GM19351 (cell line): Measurements from ENCODE around the gene DESI2.
"Not testable (repeated sequence)": the region's sequence is repeated elsewhere in the genome, so short reads cannot be mapped to it uniquely, and the experiment has no call there.

Source experiments
- ATAC-seq: cut with Tn5 transposase; IDR thresholded peaks from one replicate; pipeline ENCODE4 v1.9.1; 2021; ENCODE audit warnings: mild to moderate bottlenecking, moderate library complexity; ENCODE audit not compliant: unreplicated experiment

DESI2 gene

DNA sequence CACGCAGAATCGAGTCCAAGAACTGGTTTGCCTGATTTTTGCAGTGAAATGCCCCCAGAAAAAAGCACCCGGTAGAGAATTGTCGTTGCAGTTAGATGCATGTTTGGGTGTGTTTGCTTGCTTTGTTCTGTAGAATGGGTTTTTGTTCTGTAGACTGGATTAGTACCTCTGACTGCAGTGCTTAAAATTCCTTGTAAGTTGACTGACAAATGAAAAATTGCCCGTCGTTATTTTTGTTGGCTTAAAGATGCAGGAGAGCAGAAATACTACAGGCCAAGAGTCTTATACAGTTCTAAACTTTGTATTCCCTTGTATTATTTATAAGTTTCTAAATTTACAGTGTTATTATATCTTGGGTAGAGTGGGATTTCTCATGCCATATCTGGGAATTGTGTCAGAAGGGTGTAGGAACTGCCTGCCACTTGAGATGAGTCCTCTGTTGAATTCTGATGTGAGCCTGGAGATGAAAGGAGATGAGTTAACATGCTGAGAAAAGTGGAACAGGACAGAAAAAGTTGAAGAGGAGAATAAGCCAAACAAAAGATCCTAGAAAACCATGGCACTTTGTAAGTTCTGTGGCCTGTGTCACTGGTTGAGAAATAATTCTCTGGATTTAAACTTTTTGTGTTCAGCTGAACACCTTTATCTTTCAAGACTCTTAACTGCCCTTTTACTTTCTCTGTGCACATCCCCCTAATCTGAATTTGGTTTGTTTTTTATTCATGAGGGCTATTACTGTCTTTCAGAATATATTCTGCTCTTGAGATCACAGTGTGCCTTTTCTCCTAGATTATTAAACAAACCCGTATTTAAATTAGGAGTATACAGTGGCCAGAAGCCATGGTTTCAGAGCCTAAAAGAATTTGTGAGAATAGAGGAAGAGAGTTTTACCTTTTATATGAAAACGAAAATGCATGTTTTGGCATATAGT is 1.4 kb downstream of the DESI2 start:
- no peak for ATAC-seq

DNA sequence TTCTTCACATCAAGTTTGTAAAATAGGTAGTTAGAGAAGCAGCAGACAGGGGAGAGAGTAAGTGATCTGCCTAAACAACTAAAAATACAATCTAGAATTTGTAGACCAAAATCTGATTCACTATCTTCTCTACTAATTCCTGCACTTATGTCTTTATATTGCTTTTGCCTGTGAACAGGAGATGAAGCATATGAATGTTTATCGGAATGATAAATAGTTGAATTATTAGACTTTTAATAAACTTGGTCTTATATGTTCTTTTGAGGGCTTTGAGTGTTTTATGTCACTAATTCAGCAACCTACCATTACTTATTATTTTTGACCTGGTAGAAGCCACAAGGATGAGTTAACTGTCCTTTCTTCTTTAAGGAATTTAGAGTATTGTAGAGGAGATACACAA is 2.3 kb downstream of the DESI2 start:
- no peak for ATAC-seq

DNA sequence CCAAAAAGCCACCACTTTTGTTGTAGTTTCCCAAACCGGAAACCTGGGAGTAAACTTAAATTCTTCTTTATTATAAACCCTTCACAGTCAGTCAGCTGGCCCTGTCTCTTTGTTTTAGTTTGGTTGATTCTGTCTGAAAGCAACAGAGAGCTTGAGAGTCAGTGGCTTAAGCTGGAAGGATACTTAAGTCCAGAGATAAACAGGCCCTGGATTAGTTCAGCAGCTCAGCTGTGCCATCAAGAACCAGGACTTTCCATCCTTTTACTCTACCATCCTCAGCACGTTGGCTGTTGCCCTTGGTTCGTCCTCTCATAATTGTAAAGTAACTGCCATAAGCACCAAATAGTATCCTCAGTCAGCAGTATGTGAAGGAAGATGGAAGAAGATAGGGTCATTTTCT is 4.5 kb downstream of the DESI2 start:
- ATAC-seq: no peak

DNA sequence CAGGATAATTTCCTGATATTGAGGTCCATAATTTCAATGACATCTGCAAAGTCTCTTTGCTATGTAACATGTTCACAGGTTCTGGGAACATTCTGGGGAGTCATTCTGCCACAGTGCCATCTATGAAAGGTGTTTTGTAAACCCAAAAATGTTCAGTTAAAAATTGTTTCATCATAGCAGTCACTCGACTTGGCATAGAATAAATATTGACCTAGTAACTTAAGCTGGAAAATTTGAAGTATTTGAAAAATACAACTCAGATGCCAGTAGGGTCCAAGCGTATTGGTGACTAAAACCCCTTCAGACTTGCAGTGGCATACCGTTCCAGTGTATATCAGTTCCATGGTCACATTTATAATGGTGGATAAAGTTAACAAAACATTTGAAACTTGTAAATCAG is 6.8 kb downstream of the DESI2 start:
- ATAC-seq: no peak

DNA sequence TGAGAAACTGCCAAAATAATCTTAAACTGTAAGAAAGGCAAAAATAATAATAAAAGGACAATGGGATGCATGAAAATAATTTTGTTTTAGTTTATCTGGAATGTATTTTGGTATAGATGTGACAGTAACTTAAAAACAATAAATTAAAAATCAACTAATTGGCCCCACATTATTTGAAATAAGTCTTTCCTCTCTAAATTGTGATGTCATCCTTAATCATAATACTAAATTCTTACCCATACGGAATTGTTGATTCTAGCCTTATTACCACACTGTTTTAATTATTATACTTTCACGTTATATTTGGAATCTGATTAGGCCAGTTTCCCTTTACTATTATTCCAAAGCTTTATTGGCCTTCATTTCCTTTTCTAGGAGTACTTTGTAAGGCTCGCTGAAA is 7.7 kb downstream of the DESI2 start:
- ATAC-seq: no peak

DNA sequence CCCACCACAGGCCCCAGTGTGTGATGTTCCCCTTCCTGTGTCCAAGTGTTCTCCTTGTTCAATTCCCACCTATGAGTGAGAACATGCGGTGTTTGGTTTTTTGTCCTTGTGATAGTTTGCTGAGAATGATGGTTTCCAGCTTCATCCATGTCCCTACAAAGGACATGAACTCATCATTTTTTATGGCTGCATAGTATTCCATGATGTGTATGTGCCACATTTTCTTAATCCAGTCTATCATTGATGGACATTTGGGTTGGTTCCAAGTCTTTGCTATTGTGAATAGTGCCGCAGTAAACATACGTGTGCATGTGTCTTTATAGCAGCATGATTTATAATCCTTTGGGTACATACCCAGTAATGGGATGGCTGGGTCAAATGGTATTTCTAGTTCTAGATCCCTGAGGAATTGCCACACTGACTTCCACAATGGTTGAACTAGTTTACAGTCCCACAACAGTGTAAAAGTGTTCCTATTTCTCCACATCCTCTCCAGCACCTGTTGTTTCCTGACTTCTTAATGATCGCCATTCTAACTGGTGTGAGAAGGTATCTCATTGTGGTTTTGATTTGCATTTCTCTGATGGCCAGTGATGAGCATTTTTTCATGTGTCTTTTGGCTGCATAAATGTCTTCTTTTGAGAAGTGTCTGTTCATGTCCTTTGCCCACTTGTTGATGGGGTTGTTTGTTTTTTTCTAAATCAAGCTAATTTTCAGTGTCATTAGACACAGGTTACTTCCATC is 8.8 kb downstream of the DESI2 start:
- ATAC-seq: not testable (repeated sequence)

DNA sequence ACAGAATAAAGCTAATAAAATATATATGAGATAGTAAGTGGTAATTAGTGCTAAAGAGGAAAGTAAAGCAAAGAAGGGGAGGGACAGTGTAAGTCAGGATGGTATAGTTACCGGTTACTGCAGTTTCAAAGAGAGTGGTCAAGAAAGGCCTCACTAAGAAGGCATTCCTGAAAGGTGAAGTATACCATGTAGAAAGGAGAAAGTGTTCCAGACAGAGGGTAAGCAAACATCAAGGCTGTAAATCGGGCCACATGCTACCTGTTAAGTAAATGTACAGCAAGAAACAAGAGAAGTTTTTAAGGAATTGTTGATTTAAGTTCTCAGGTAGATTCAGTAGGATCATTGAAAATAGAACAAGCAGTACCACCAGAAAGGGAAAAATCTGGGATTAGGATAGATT is 9.7 kb downstream of the DESI2 start:
- ATAC-seq: no peak

DNA sequence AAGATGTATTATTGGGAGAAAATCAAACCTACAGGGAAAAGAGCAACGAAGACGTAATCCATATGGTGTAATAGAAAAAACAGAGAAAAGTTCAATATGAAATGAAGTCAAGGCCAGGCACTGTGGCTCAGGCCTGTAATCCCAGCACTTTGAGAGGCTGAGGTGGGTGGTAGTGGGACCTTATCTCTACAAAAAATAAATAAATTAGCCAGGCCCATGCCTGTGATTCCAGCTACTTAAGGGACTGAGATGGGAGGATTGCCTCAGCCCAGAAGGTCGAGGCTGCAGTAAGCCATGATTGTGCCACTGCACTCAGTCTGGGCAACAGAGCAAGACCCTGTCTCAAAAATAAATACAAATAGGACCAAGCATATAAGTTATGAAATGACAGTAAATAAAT is 11.4 kb downstream of the DESI2 start:
- ATAC-seq: no peak

DNA sequence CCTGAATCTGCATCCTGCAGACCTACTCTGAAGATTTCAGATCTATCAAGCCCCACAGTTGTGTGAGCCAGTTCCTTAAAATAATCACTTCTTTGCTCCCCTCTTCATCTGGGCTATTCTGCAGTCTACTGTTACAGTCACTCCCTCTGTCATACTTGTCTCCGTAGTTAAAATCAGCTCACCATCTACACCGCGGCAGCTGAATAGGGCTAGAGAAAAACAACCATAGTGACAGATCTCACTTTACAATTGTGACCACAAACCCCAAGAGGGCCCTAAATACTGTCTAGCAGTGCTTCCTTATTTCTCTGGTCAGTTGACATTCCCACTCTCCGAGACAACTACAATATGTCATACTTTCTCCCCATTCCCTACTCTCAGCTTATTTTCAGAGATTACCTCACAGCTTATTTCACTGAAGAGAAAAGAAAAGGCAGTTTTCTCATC is 12.9 kb downstream of the DESI2 start:
- ATAC-seq: peak; percentile 88

DNA sequence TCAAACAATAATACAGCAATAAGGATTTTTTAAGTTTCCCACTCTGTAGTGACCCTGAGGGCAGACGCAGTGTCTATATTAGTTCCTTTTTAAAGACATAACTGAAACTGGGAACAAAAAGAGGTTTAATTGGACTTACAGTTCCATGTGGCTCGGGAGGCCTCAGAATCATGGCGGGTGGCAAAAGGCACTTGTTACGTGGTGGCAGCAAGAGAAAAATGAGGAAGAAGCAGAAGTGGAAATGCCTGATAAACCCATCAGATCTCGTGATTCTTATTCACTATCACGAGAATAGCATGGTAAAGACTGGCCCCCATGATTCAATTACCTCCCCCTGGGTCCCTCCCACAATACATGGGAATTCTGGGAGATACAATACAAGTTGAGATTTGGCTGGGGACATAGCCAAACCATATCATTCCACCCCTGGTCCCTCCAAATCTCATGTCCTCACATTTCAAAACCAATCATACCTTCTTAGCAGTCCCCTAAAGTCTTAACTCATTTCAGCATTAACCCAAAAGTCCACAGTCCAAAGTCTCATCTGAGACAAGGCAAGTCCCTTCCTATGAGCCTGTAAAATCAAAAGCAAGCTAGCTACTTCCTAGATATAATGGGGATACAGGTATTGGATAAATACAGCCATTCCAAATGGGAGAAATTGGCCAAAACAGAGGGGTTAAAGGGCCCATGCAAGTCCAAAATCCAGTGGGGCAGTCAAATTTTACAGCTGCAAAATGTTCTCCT is 13.9 kb downstream of the DESI2 start:
- ATAC-seq: not testable (repeated sequence)

DNA sequence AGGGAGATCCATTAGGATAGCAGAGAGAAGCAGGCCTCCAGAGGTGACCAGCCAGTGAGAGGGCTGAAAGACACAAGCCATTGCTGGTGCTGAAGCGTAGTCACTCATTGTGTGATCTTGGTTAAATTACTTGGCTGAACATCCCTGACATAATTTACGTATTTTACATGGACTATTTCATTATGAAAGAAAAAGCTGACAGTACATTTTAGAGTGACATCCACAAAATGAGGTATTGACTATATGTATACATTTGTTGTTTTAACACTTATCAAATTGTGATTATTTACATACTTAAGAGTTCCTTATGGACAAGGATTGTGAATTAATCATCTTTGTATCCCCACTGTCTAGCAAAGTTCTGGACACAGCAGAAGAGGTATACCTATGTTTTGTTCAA is 14.9 kb downstream of the DESI2 start:
- no peak for ATAC-seq

DNA sequence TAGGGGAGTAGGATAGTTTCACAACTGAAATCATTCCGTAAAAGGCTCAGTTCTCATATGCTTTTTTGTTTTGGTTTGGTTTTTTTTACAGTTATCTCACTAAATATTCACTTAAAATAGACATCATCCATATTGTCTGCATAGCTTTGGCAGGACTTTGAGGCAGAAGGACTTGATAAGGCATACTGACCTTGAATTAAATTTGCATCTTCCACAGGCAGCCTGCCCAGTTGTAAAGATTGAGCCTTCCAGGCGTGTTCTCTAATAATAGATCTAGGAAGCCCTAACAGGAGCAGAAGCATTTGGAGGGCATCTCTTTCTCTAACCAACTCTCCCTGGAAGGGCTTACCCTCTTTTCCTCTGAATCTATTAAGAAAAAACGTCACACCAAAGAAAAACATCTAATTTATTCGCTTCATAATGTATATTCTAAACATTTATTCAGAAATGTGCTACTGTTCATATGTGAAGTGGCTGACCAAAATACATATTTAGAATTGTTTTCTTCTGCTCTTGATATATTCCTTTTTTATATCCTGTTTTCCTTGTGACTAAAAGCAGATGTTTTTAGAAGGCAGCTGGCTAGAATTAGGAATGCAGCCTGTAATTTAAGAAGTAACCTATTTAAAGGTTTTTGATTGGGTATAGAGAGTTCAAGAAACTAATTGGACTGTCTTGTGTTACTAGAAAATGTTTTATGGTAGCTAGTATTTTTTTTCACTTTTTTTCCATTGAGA is 20.2 kb downstream of the DESI2 start:
- ATAC-seq: no peak

DNA sequence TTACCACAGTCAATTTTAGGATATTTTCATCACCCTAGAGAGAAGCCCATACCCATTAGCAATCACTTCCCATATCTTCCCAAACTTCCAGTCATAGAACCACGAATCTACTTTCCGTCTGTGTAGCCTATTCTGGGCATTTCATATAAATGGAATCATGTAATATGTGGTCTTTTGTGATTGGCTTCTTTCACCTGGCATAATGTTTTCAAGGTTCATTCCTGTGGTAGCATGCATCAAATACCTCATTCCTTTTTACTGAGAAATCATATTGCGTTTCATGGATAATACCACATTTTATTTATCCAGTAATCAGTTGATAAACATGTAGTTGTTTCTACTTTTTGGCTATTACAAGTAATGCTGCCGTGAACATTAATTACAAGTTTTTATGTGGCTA is 21.5 kb downstream of the DESI2 start:
- no peak for ATAC-seq

DNA sequence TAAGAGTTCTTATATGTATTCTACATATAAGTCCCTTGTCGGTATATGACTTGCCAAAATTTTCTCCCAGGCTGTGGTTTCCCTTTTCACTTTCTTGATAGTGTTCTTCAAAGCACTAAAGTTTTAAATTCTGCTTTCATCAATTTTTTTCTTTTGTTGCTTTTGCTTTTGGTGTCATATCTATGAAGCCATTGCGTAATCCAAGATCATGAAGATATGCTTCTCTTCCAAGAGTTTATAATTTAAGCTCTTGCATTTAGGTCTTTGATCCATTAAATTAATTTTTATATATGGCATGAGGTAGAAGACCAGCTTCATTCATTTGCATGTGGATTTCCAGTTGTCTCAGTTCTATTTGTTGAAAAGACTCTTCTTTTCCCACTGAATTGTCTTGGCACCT is 22.2 kb downstream of the DESI2 start:
- ATAC-seq: no peak

DNA sequence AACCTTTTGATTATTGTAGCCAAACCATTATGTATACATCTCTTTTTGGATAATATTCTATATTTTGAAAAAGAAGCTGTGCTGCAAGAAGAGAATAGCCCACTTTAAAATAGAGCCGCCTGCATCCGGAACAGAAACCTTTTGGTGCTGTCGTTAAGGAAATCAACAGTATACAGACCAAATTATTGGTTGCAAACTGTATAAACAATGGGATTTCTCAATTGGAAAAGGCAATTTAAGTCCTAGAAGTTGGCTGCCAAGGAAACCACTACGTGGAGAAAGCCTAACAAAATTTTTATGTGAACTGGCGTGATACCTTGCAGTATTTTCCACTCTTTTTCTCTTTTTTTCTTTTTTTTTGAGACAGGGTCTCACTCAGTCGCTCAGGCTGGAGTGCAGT is 25.8 kb downstream of the DESI2 start:
- ATAC-seq: no peak

DNA sequence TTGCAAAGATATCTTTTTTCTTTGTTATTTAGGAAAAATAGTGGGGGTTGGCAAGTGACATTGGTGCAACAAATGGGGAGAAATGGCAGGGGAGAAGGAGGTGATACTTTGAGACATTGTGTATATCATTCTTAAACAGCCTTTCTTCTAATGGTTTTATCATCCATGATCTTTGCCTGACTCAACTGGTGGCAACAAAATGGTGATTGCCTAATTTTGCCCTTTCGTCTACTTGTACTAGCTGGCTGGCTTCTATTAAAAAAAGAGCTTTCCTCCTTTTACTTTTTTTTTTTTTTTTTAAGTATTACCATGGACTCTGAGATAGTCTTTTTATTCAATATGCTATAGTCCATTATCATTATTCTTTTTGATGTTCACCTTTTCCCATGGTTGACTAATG is 27.7 kb downstream of the DESI2 start:
- no peak for ATAC-seq

DNA sequence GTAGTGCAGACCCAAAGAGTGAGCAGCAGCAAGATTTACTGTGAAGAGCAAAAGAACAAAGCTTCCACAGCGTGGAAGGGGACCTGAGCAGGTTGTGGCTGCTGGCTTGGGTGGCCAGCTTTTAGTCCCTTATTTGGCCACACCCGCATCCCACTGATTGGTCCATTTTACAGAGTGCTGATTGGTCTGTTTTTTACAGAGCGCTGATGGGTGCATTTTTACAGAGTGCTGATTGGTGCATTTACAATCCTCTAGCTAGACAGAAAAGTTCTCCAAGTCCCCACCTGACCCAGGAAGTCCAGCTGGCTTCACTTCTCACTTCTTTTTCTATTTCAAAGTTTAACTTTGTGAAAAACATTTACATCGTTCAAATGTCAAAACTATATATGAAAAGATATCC is 29.2 kb downstream of the DESI2 start:
- not testable (repeated sequence) for ATAC-seq

DNA sequence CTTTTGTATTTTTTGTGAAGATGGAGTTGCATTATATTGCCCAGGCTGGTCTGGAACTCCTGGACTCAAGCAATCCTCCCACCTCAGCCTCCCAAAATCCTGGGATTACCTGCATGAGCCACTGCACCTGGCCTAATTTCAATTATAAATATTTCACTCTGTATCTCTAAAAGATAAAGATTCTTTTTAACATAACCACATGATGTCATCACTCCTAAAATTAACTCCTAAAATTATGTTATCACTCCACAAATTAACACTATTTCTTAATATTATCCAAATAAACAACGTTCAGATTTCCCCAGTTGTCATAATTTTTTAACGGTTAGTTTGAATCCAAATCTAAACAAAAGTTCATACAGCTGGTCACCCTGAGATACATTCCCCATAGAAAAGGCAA is 43.0 kb downstream of the DESI2 start:
- no peak for ATAC-seq

DNA sequence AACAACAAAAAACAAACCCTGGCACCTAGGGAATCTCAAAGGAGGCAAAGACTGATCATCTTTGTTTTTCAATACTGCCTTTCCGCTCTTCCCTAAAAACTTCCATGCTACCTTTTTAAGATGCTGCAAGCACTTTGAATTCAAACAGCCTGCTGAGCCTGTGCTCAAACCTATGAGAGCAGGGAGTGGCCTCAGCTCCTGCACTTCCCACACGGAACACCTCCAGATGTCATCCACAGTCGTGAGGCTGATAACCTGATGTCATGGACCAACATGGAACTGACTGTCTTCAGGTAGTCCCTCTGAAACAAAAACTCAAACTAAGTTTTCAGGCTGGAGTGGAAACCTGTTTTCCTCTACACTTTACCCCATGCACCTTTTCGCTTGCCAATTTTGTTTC is 46.8 kb downstream of the DESI2 start:
- no peak for ATAC-seq

DNA sequence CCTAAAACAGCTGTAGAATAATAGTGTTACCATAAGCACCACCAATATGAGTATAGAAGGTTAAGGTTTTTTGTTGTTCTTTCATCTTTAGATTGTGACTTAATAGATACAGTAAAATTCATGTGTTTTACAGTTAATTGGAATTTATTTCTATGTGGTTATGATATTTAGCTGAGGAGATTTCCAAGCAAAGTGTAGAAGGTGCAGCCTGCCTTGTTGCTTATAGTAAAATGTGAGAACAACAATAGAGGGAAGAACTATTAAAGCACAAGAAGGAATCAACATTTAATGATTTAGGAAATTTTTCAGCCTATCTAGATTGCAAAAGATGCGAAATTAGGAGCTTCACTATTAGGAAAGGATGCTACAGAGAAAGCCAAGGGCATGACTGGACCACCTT is 47.9 kb downstream of the DESI2 start:
- ATAC-seq: no peak

DNA sequence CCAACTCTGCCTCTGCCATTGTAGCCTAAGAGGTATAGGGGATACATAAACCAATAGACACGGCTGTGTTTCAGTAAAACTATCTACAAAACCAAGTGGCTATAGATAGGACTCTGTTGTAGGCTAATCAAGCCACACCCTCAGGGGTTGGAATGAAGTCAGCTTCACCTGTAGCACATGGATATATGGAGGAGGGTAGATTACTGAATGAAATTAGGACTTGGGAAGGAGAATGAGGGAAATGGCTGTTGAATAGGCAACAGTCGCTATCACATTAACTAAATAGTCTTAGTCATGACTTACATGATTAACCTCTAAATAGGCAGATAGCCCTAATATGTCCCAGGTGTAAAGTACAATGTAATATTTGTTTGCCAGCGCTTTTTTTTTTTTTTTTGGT is 49.7 kb downstream of the DESI2 start:
- no peak for ATAC-seq
